Peyer's patch (tissue), 4 donors: Measurements from ENCODE around the gene PDCD5.

ENCODE experiments used
- CTCF ChIP-seq, 6 experiments: fragments of 450-650 bp in 4 of 6; fragments of 200-600 bp in 2 of 6; sonication (generic) in 1 of 6; IDR thresholded peaks; one replicate each; pipeline ENCODE4 v1.5.1; 2017 to 2019; ENCODE audit warnings: antibody characterized with exemption in 6 of 6, mild to moderate bottlenecking in 3 of 6, moderate library complexity in 1 of 6
- POLR2A ChIP-seq, 2 donors: fragments of 450-650 bp; IDR thresholded peaks; one replicate each; pipeline ENCODE4 v1.5.1; 2017; ENCODE audit warnings: antibody characterized with exemption in 2 of 2, mild to moderate bottlenecking in 2 of 2, moderate library complexity in 2 of 2

- peak; percentile 77 to 88 (median 85) for TF ChIP-seq CTCF (IDR thresholded peaks at IDR 0.05)
- no peak for TF ChIP-seq POLR2A (IDR thresholded peaks at IDR 0.05)
These were observed 18.8 kb downstream of the PDCD5 start for GRCh38 chr19:32599736-32600157.
